Sciatic nerve (tissue), 2 donors: ENCODE data around the gene CCDC89. TPM values are rescaled to one million over a fixed set of nuclear protein-coding genes. Genes with fewer than 3 reads are reported as not detected.
A peak's percentile ranks its signal among the peaks of the same experiment; 100 is the strongest.
"Not testable (repeated sequence)": the region's sequence is repeated elsewhere in the genome, so short reads cannot be mapped to it uniquely, and the experiment has no call there.

Experiments used
- ATAC-seq: fragments of 200-7000 bp; cut with Tn5 transposase; one replicate; pipeline ENCODE4 v1.9.1; 2020; ENCODE audit warnings: mild to moderate bottlenecking, moderate library complexity
- DNase-seq: peaks from one replicate; pipeline ENCODE4 v3.0.0-alpha.2; 2020; ENCODE audit warnings: low spot score
- intact Hi-C: fragments of 100-400 bp; cut with DNase I; formaldehyde crosslinking; loops from one replicate; pipeline ENCODE4 v1.14.2; 2022
- total RNA-seq: library from RNA; stranded (reverse); fragmentation: NEBNext Ultra II Directional; extraction: Animal tissue kit (Norgen Biotek cat#: 25700); gene quantifications from one replicate; pipeline ENCODE4 v1.2.1, GENCODE V29; 2021
- donor health status: DM: no; HTN: no; CAD: no.
- donor health status: DM: no; HTN: no; CAD: no.

The CCDC89 gene
- total RNA-seq, 1 donor from 2014 or later, result 1.2 TPM

DNA sequence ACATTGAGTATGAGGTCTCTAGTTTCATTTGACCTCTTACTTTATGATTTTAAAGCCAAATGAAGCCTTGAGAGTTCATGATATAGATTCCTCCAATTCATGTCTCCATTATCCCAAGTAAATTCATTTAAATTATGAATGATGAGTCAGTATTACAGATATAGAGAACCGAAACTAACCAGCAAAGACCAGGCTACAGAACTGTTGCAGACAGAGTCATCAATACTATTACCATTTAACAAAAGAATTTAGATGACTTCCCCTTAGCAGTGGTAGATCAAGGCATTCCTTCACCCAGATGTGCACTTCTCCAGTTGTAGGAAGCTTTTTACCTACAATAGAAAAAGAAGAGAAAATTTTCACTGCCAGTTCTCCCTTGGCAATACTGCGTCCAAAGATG is 11.8 kb upstream of the CCDC89 start:
- no peak for ATAC-seq
- no peak for DNase-seq
- intact Hi-C loops, result no loop called here

DNA sequence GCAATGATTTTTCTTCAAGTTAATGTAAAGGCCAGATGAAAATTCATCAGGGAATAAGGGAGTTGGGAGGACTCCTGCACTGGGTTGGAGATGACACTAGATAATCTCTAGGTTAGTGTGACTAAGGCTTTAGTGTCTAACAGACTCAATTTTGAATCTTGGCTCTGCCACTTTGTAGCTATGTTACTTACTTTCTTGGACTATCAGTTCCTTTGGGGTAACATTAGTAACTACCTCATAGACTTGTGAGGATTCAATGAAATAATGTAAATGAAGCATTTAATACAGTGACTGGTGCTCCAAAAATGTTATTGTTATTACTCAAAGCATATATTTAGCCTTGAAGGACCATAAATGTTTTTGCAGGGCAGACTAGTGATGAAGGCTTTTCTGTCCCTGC is 9.6 kb upstream of the CCDC89 start:
- DNase-seq (no peak), ATAC-seq (no peak)
- intact Hi-C loops, result no loop called here

DNA sequence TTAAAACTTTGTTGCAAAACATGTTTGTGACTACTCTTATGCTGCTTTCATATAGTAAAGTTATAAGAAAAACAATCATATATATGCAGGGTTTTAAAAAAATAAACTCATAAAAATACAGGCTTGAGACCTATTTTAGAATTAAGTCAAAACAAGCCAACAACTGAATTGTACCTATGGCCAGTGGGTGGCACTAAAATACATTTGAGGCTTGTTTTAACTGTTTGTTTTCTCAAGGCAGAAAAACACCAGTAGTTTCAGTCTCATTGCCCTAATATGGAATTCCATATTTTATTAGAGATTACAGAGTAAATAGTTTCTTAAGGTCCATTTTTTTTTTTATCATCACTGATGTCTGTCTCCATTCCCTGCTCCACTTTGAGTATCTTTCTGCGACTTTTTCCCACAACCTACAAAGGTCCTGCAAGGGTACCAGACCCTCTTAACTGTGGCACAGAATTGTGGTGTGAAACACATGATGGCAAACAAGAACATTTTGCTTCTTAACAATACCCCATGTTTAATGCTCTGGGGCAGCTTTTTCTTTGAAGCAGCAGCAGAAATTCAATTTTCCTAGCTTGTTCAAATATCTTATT is 8.5 kb upstream of the CCDC89 start:
- DNase-seq (no peak), ATAC-seq (no peak)
- intact Hi-C loops, result no loop called here

DNA sequence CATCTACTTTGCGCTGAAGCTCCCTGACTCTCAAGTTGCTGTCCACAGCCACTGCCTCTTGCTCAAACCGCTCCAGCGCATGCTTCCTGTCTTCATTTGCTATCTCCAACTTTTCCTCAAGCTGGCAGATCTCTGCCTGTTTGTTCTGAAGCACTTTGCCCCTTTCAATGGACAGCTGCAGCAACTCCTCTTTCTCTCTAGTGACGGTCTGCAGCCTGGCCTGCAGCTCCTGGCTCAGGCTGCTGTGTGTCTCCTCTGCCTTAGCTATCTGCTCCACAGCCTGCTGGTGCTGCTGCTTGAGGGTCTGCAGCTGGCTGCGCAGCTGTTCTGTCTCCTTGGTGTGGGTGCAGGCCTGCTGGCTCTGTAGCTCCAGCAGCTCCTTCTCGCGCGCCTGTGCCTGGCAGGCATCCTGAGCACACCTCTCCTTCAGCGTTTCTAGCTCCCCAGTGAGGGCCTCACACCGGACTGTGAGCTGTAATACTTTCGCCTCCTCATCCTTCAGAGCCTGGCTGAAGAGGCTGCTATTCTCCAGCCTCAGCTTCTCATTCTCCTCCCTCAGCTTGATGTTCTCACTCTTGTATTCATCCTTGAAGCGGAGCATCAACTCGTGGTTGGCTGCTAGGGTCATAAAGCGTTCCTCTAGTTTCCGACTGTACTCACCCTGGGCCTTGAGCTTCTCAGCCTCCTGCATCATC is 723 bp downstream of the CCDC89 start:
- ATAC-seq, result peak; percentile 3
- DNase-seq, result no peak
- intact Hi-C loops, result no loop called here

DNA sequence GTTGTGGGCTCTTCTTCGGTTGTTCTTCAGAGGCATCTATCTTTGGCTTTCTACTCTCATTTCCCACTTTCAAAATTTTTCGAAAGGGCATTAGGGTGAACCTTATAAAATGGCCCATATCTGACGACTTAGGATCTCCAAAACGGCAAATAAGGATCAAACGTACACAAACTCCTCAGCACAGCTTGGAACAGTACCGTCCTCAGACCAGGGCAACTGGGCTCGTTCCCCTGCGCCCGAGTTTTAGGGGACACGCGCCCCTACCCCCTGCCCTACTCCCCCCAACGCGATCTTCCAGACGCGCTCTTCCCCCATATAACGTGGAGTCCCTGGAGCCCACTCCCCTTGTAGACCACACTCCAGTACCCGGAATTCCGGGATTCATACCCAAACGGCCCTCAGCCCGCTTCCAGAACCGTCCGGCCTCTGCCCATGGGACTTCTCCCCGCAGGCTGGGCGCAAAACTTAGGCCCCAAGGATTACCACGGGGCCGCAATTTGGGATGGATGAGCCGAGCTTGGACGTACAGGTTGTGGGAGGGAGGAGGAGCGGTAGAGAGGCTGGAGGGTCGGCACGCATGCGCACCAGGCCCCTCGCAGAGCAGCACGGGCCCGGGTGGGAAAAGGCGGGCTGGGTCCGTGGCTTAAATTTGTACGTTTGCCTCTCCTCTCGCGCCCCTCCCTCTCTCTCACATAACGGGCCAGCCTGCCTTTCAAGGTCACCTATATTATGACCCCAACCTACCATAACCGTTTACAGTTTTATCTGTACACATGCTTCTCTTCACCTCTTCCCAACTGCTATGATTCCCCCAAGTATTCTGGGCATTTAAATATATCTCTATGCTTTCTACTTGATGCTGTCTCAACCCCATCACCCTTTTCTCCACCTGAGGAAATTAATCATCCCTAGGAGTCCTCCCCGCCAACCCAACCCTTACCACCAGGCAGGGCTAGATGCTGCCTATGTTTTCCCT is 3.4 kb downstream of the CCDC89 start:
- intact Hi-C loops, result no loop called here
- peak; percentile 85 for ATAC-seq
- peak; percentile 84 for DNase-seq

DNA sequence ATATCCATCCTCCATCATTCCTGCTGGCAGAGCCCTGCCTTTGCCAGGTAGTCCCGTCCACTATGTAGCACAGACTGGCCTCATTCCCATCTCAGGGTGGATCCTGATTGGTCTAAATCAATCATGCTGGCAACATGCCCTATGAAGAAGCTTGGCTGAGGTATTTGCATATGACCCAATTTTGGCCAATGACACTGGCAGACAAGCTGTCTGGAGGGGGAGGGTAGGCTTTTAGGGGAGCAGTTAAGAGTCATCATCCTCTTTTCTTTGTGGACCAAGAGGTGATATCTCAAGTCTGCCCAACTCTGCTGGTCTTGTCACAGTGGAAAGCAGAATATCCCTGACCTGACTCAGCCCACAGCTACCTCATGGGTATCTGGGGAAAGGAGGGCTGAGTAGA is 5.1 kb downstream of the CCDC89 start:
- intact Hi-C loops, result no loop called here
- no peak for ATAC-seq
- no peak for DNase-seq

DNA sequence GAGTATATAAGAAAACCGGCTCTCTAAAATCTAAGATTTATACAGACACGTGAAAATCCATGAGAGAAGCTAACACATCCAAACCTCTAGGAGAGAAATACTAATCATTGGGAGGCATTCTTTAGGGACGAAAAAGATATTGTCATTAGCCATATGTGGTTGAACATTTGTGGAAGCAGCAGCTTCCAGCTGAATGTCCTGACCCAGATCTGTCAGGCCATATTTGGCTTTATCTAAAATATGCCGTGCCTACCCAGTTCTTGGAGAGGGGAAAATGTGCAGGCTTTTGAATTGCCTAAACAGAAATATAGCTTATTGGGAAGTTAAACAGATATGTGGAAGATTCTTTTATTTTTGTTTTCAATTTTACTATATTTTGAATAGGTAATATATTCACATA is 6.4 kb downstream of the CCDC89 start:
- ATAC-seq, result no peak
- intact Hi-C loops, result no loop called here
- no peak for DNase-seq

DNA sequence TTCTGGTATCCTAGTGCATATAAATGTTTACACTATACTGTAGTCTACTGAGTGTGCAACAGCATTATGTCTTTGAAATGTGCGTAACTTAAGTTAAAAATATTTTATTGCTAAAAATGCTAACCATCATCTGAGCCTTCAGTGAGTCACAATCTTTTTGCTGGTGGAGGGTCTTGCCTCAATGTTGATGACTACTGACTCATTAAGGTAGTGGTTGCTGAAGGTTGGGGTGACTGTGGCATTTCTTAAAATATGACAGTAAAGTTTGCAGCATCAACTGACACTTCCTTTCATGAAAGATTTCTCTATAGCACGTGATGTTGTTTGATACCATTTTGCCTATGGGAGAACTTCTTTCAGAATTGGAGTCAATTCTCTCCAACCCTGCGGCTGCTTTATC is 12.6 kb downstream of the CCDC89 start:
- ATAC-seq, result no peak
- no peak for DNase-seq
- intact Hi-C loops, result no loop called here

DNA sequence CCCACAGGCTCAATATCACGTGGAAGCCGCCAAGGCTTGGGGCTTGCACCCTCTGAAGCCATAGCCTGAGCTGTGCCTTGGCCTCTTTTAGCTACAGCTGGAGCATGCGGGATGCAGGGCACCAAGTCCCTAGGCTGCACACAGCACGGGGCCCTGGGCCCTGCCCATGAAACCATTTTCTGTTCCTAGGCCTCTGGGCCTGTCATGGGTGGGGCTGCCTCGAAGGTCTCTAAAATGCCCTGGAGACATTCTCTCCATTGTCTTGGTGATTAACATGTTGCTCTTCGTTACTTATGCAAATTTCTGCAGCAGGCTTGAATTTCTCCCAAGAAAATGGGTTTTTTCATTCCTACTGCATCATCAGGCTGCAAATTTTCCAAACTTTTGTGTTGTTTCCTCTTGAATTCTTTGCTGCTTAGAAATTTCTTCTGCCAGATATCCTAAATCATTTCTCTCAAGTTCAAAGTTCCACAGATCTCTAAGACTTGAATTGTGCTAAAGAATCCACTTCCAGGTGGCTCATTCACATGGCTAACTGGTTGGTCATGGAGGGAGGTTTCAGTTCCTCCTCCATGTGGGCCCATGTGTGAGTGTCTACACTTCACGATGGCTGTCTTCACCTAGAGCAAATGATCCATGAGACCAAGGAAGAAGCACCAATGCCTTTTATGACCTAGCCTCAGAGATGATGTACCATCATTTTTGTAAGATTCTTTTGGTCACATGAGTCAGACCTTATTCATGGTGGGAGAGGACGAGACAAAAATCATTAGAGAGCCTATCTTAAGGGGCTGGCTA is 13.7 kb downstream of the CCDC89 start:
- no peak for ATAC-seq
- no peak for DNase-seq
- intact Hi-C loops, result no loop called here

DNA sequence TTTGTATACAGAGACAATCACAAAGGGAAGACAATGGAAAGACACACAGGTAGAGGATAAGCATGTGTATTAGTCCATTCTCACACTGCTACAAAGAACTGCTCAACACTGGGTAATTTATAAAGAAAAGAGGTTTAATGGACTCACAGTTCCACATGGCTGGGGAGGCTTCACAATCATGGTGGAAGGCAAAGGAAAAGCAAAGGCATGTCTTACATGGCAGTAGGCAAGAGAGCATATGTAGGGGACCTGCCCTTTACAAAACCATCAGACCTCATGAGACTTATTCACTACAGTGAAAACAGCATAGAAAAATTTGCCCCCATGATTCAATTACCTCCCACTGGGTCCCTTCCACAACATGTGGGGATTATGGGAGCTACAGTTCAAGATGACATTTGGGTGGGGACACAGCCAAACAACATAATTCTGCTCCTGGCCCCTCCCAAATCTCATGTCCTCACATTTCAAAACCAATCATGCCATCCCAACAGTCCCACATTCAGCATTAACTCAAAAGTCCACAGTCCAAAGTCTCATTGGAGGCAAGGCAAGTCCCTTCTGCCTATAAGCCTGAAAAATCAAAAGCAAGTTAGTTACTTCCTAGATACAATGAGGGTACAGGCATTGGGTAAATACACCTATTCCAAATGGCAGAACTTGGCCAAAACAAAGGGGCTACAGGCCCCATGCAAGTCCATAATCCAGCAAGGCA is 14.9 kb downstream of the CCDC89 start:
- not testable (repeated sequence) for DNase-seq, ATAC-seq

DNA sequence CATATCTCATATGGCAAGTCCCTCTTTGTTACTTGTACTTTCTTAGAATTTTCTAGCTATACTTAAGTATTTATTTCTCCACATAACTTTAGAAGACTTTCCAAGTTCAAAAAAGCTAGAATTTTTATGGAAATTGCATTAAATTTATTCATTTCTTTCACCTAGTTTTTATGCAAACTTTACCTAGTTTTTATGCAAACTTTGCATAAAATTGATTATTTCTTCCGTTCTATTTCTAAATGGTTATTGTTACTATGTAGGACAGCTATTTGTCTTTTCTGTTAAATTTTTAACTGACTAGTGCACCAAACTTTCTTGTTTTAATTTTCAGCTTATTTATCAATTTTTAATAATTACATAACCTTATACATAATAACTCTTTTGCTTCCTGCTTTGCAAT is 17.8 kb downstream of the CCDC89 start:
- DNase-seq (no peak), ATAC-seq (no peak)
- intact Hi-C loops, result no loop called here

More for the DNA sequence above, 14.9 kb downstream of the CCDC89 start:
- intact Hi-C loops, result not testable (repeated sequence)

DNA sequence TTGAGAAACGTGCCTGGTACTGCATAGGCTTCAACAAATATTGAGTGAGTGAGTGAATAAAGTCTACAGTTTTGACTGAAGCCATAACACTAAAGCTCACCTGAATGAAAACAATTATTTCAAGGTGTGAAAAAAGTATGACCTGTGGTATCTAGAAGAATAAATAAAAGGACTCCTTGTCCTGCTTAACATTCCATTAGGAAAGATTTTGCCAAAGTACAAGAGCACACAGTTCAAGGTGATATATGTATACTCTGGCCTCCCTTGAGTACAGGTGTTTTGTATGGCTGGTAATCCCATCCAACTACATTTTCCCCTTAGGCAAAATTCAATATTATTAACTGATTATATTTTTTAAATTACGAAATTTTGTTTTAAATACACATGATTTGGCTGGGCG is 19.3 kb downstream of the CCDC89 start:
- intact Hi-C loops, result no loop called here
- no peak for ATAC-seq
- DNase-seq, result no peak

DNA sequence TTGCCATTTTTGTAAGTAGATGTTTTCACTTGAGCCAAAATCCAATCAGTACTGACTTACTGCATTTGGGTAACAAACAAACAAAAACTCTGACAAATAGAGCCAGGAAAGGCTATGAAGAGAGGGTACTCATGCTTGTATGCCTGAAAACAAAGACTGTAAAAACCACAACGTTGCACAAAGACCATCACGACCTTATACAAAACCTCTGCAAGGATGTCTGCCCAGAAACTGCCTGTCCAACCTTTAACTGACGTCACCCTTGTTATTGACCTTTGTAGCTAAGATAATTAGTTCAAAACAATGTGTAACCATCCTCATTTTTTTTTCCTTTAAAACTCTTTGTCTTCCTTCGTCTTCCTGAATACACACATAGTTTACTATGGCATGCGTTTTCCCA is 20.3 kb downstream of the CCDC89 start:
- intact Hi-C loops, result no loop called here
- DNase-seq (no peak), ATAC-seq (no peak)

DNA sequence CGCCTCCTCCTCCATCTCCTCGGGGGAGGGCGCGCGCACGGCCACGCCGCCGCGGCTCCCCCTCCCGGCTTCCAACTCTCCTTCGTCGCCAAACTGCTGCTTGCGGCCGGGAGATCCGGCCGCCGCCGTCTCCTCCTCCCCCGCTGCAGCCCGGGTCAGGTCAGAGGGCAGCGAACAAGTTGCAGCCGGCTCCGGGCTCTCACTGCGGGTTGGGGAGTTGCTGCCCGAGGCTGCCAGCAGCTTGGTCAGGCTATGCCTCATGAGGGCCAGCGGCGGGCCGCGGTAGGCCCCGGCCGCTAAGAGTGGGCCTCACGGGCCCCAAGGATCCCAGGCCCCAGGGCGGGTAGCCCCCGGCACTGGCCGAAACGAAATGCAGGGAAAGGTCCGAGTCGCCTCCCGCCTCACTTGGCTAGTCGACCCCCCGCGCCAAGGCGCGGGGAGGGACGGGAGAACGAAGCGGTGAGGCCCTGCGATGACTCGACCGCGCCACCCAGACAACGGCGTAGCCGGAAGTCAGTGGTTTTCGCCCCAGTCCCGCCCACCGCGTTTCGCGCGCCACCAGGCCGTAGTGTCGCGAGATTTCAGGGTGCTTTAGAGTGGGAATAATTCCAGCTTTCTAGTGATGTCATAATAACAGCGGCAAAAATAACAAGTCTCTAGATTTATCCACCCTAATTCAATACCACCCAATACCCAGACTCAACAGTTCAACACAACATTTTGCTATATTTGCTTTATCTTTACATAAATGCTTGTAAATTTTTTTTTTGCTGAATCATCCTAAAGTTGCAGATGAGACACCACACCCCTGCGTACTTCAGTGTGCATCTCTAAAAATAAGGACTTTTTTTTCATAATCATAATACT is 21.1 kb downstream of the CCDC89 start, which contains the start of gene CREBZF:
Gene CREBZF, minus strand, starts transcription at position 515 of the 867 bp plus-strand sequence. Its CDS starts 254 bp downstream, at position 261.
- ATAC-seq (peak; percentile 98), DNase-seq (peak; percentile 97)
- intact Hi-C loops, result no loop called here

DNA sequence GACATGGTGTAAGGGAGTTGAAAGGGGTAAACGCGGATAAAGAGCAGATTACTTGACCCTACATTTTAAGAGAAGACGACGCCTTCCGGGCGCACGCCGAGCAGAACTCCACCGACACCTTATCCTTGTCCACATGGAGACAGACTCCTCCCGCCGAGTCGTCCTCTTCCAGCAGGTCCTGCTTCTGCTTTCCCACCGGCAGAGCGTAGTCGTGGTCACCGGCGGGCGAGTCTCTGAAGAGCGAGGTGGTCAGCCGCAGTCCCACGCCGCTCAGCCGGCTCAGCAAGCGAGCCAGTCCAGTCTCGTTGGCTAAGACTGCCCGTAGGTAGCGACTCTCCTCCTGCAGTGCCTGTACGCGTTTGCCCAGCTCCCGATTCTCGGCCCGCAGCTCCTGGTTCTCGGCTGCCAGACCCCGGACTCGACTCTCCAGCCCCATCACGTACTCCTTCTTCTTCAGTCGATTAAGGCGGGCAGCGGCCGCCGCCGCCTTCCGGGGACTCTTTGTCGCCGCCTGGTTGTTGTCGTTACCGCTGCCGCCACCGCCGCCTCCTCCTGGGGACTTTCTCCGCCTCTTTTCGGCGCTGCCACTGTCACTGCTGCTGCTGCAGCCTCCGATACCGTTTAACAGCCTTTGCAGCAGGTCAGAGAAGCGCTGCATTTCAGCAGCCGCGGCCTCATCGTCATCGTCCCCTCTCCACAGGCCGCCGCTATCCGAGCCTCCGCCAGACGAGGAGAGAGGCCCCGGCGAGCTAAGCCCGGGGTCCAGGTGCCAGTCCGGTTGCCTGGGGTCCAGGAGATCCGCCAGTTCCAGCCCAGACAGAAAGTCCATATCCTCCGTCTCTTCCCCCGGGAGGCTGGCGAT is 22.0 kb downstream of the CCDC89 start:
- ATAC-seq (peak; percentile 76), DNase-seq (peak; percentile 87)
- intact Hi-C loops, result no loop called here

DNA sequence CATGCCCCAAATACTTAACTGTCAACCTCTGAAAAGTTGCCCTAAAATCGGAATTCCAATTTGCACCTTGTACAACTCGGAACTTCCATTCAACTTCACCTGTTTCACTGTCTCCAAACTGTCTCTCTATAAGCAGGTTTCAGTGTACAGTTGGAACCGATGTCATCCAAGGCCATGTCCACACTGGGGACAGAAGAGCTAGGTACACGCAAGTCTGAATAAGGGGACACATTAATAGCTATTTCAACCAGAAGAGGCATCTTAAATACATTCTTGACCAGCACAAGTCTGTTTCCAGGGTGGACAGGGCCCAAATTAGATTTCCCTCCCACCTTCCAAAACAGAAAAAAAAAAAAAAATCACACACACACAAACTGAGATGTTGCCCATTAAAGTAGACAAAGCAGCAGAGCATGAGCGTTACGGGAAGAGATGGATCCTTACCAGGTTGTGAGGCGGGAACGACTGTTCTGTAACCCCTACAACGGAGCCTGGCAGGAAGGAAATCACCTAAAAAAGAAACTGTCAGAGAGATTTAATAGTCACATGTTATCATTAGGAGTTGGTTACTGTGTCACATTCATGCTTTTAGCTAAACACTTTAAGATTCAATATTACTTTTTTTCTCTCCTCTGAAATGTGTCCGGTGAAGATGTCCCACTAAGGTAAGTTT is 22.8 kb downstream of the CCDC89 start:
- intact Hi-C loops, result no loop called here
- ATAC-seq (no peak), DNase-seq (no peak)
